Liver (tissue), 3 donors: ENCODE data around the gene RHNO1.

ENCODE experiments used
- CTCF ChIP-seq: fragments of 150-350 bp; IDR thresholded peaks from 2 replicates; pipeline ENCODE4 v1.5.1; 2017; ENCODE audit warnings: improper control_type of control experiment, low read depth, low read length; ENCODE audit not compliant: missing input control
- EGR1 ChIP-seq, 2 donors: IDR thresholded peaks; 2 replicates each; pipeline ENCODE4 v1.6.1; 2016 to 2018; ENCODE audit warnings: antibody characterized with exemption in 2 of 2, low read depth in 2 of 2
- GABPA ChIP-seq, 2 donors: IDR thresholded peaks in 1 of 2; conservative IDR thresholded peaks in 1 of 2; 2 replicates each; pipeline ENCODE4 v1.6.1; 2016; ENCODE audit warnings: antibody characterized with exemption in 2 of 2, mild to moderate bottlenecking in 1 of 2, moderate library complexity in 1 of 2
- JUND ChIP-seq, 2 donors: IDR thresholded peaks; 2 replicates each; pipeline ENCODE4 v1.6.1; 2016; ENCODE audit warnings: antibody characterized with exemption in 2 of 2
- MAX ChIP-seq: IDR thresholded peaks from 2 replicates; pipeline ENCODE4 v1.6.1; 2016; ENCODE audit warnings: antibody characterized with exemption
- RAD21 ChIP-seq, 2 donors: IDR thresholded peaks; 2 replicates each; pipeline ENCODE4 v1.6.1; 2016; ENCODE audit warnings: antibody characterized with exemption in 2 of 2, mild to moderate bottlenecking in 2 of 2
- REST ChIP-seq: IDR thresholded peaks from 2 replicates; pipeline ENCODE4 v1.6.1; 2016; ENCODE audit warnings: antibody characterized with exemption, mild to moderate bottlenecking
- RXRA ChIP-seq, 2 donors: IDR thresholded peaks; 2 replicates each; pipeline ENCODE4 v1.6.1; 2017 to 2018; ENCODE audit warnings: antibody characterized with exemption in 2 of 2, mild to moderate bottlenecking in 1 of 2
- SP1 ChIP-seq: IDR thresholded peaks from 2 replicates; pipeline ENCODE4 v1.6.1; 2018; ENCODE audit warnings: antibody characterized with exemption, mild to moderate bottlenecking
- TAF1 ChIP-seq: conservative IDR thresholded peaks from 2 replicates; pipeline ENCODE4 v1.6.1; 2016; ENCODE audit warnings: antibody characterized with exemption, mild to moderate bottlenecking
- YY1 ChIP-seq: IDR thresholded peaks from 2 replicates; pipeline ENCODE4 v1.6.1; 2016; ENCODE audit warnings: antibody characterized with exemption, mild to moderate bottlenecking
- donor health status: healthy.
- donor health status: healthy.

GRCh38 chr12:2884810-2885209, 7.8 kb downstream of the RHNO1 start:
- TF ChIP-seq RXRA (IDR thresholded peaks at IDR 0.05) (no peak), CTCF (no peak), JUND (IDR thresholded peaks at IDR 0.05) (no peak), RAD21 (IDR thresholded peaks at IDR 0.05) (no peak), YY1 (no peak), GABPA (IDR thresholded peaks at IDR 0.05 in 1 of 2, conservative IDR thresholded peaks at IDR 0.05 in 1 of 2) (no peak), EGR1 (IDR thresholded peaks at IDR 0.05; ENCODE audit: low read depth in 2 of 2) (no peak), REST (no peak), SP1 (no peak), MAX (no peak), TAF1 (no peak)
